Esophagus (tissue), 2 donors: Measurements from ENCODE around the gene AKAP8. TPM values are rescaled to one million over a fixed set of nuclear protein-coding genes. Genes with fewer than 3 reads are reported as not detected.
A peak's percentile ranks its signal among the peaks of the same experiment; 100 is the strongest.

Source experiments
- H3K27ac ChIP-seq, 2 donors: one replicate each; pipeline ENCODE4 v1.5.1; 2013; ENCODE audit warnings: low read depth in 2 of 2, mild to moderate bottlenecking in 2 of 2, inconsistent platforms in 1 of 2, low read length in 1 of 2, moderate library complexity in 1 of 2
- H3K27me3 ChIP-seq, 2 donors: one replicate each; pipeline ENCODE4 v1.6.1; 2013; ENCODE audit warnings: low read length in 2 of 2, control low read depth in 1 of 2, mild to moderate bottlenecking in 1 of 2; ENCODE audit not compliant: insufficient read depth in 2 of 2, control insufficient read depth in 1 of 2
- H3K36me3 ChIP-seq, 2 donors: one replicate each; pipeline ENCODE4 v1.6.1; 2013; ENCODE audit warnings: low read length in 1 of 2; ENCODE audit not compliant: control insufficient read depth in 2 of 2, insufficient read depth in 2 of 2
- H3K4me1 ChIP-seq, 2 donors: one replicate each; pipeline ENCODE4 v1.6.1; 2013; ENCODE audit warnings: low read length in 1 of 2; ENCODE audit not compliant: control insufficient read depth in 2 of 2, insufficient read depth in 2 of 2
- H3K4me3 ChIP-seq, 2 donors: one replicate each; pipeline ENCODE4 v1.5.1; 2013; ENCODE audit warnings: low read length in 2 of 2, mild to moderate bottlenecking in 2 of 2, low read depth in 1 of 2, moderate library complexity in 1 of 2
- H3K9me3 ChIP-seq, 2 donors: one replicate each; pipeline ENCODE4 v1.6.1; 2013; ENCODE audit warnings: mild to moderate bottlenecking in 2 of 2, low read depth in 1 of 2, low read length in 1 of 2, moderate library complexity in 1 of 2; ENCODE audit not compliant: control insufficient read depth in 2 of 2, insufficient read depth in 1 of 2
- WGBS, 2 donors: extraction: QIAGEN DNeasy Blood & Tissue Kit; methylation state at CpG; one replicate each; pipeline ENCODE4 v1.1.7; 2013; 5-methylcytosine and 5-hydroxymethylcytosine counted together
- polyA plus RNA-seq, 2 donors: library from polyadenylated mRNA; stranded (reverse); fragments of 200-250 nt; gene quantifications; one replicate each; pipeline ENCODE4 v1.2.3, GENCODE V29; 2013
- donor health status: healthy with polysubstance abuse.
- donor health status: Bipolar disorder and iron deficiency.

AKAP8 gene
- polyA plus RNA-seq, 2 donors, result 13.1 to 15.0 TPM

GRCh38 chr19:15422296-15423075, 42.9 kb upstream of the AKAP8 start:
- Histone ChIP-seq H3K4me1 (peaks cover 2 to 4% of the 10 kb centered on the region in 2 donors), H3K4me3 (no peak overlapping the region), H3K36me3 (peaks cover 17 to 45% of the 10 kb centered on the region in 2 donors), H3K27me3 (no peaks in the 10 kb centered on the region), H3K9me3 (peaks cover 0 to 6% of the 10 kb centered on the region in 2 donors), H3K27ac (peak overlapping the region in 1 of 2 donors; percentile 1)
- WGBS, 2 donors, result 87 to 90% methylated on average over 22 of the region's 22 CpGs

- WGBS, 2 donors, result 66 to 71% methylated on average over 15 of the region's 15 CpGs
- Histone ChIP-seq H3K36me3 (peaks cover 17 to 38% of the 10 kb centered on the region in 2 donors), H3K27ac (peak overlapping the region; percentile 23 to 38), H3K4me1 (peaks cover 6 to 7% of the 10 kb centered on the region in 2 donors), H3K4me3 (no peak overlapping the region), H3K9me3 (peaks cover 0 to 6% of the 10 kb centered on the region in 2 donors), H3K27me3 (no peaks in the 10 kb centered on the region)
These were observed 42.2 kb upstream of the AKAP8 start for GRCh38 chr19:15421721-15422260.

- H3K27ac ChIP-seq, result peak overlapping the region; percentile 23 to 38
- H3K36me3 ChIP-seq, result peaks cover 17 to 34% of the 10 kb centered on the region in 2 donors
- WGBS, 2 donors, result 74 to 82% methylated on average over 12 of the region's 12 CpGs
These were observed 41.6 kb upstream of the AKAP8 start for GRCh38 chr19:15421136-15421695.

GRCh38 chr19:15419413-15420025, 39.9 kb upstream of the AKAP8 start:
- no peaks in the 10 kb centered on the region for H3K27me3 ChIP-seq
- peak overlapping the region in 1 of 2 donors; percentile 53 for H3K27ac ChIP-seq
- 23 to 26% methylated on average over 16 of the region's 16 CpGs for WGBS, 2 donors
- peaks cover 12 to 19% of the 10 kb centered on the region in 2 donors for H3K36me3 ChIP-seq
- peaks cover 0 to 6% of the 10 kb centered on the region in 2 donors for H3K9me3 ChIP-seq
- H3K4me1 ChIP-seq, result peaks cover 6 to 7% of the 10 kb centered on the region in 2 donors
- peak overlapping the region; percentile 43 to 48 for H3K4me3 ChIP-seq

More at GRCh38 chr19:15421136-15421695, 41.6 kb upstream of the AKAP8 start:
- H3K27me3 ChIP-seq, result no peaks in the 10 kb centered on the region
- H3K4me1 ChIP-seq, result peaks cover 6 to 7% of the 10 kb centered on the region in 2 donors
- H3K9me3 ChIP-seq, result peaks cover 0 to 6% of the 10 kb centered on the region in 2 donors
- no peak overlapping the region for H3K4me3 ChIP-seq

- Histone ChIP-seq H3K4me1 (peaks cover 6 to 7% of the 10 kb centered on the region in 2 donors), H3K9me3 (peaks cover 0 to 6% of the 10 kb centered on the region in 2 donors), H3K4me3 (peak within 1 kb of the TSS; percentile 91 to 99), H3K27ac (peak within 1 kb of the TSS; percentile 84 to 86), H3K27me3 (no peaks in the 10 kb centered on the region), H3K36me3 (peaks cover 11 to 12% of the 10 kb centered on the region in 2 donors)
- 0% methylated on average over 46 to 61 of the region's 61 CpGs for WGBS, 2 donors
These were observed 39.2 kb upstream of the AKAP8 start, which contains the start of gene AKAP8L for GRCh38 chr19:15418579-15419412. AKAP8L (minus strand) TSS chr19:15418988; CDS start chr19:15418923, 65 bp downstream.

- Histone ChIP-seq H3K4me1 (peaks cover 6 to 7% of the 10 kb centered on the region in 2 donors), H3K27me3 (no peaks in the 10 kb centered on the region), H3K27ac (peak overlapping the region; percentile 84 to 86), H3K4me3 (peak overlapping the region; percentile 91 to 99), H3K36me3 (peaks cover 6 to 8% of the 10 kb centered on the region in 2 donors), H3K9me3 (peaks cover 0 to 3% of the 10 kb centered on the region in 2 donors)
- WGBS, 2 donors, result 0 to 1% methylated on average over 16 of the region's 16 CpGs
These were observed 38.6 kb upstream of the AKAP8 start for GRCh38 chr19:15418231-15418578.

- H3K4me1 ChIP-seq, result peaks cover 7 to 9% of the 10 kb centered on the region in 2 donors
- WGBS, 2 donors, result 2 to 6% methylated on average over 9 of the region's 9 CpGs
These were observed 38.1 kb upstream of the AKAP8 start for GRCh38 chr19:15417699-15418098.

DNA sequence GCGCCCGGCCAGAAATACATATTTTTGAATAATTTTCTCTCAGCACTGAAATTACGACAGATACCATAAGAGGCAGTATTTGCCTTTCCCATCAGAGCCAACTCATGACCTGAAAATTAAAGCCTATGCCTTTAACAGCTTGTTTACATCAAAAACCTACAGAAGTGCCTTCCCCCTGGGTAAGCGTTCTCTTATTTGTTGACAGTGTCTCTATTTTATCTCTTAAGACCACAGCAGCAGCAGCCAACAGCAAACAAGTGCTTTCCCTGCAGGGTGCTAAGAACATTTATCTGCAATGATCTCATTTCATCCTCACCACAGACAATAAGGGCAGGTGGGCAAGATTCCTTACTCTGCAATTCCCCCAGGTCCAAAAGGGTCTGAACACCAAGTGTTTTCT, 33.2 kb upstream of the AKAP8 start:
- Histone ChIP-seq H3K9me3 (no peaks in the 10 kb centered on the region), H3K36me3 (no peaks in the 10 kb centered on the region), H3K4me3 (no peak overlapping the region), H3K4me1 (peaks cover 7 to 10% of the 10 kb centered on the region in 2 donors), H3K27me3 (no peaks in the 10 kb centered on the region), H3K27ac (no peak overlapping the region)
- 57 to 71% methylated on average over 4 of the region's 4 CpGs for WGBS, 2 donors

More at GRCh38 chr19:15417699-15418098, 38.1 kb upstream of the AKAP8 start:
- H3K27me3 ChIP-seq, result no peaks in the 10 kb centered on the region
- peak overlapping the region; percentile 91 to 99 for H3K4me3 ChIP-seq
- peak overlapping the region; percentile 84 to 86 for H3K27ac ChIP-seq
- peaks cover 1 to 4% of the 10 kb centered on the region in 2 donors for H3K36me3 ChIP-seq
- no peaks in the 10 kb centered on the region for H3K9me3 ChIP-seq
